ENCODE data around the gene CCHCR1.

Gene CCHCR1

DNA sequence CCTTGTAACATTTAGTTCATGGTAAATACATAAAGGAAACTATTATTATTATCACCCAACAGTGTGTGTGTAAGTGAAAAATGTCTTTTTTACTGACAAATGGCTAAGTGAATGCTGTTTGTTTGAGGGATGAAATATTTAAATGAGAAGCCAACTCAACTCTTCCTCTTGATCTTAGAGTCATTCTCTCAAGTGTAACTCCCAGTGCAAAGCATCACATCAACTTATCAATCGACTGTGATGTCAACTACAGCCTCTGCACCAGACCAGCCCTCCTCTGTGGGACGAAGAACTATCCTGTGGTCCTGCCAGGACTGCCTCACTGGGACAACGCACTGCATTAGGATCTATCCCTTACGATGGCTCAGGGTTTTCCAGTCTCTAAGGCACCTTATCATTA is 50.5 kb downstream of the CCHCR1 start:
- no peak for DNase-seq (ENCODE audit: low read depth)

DNA sequence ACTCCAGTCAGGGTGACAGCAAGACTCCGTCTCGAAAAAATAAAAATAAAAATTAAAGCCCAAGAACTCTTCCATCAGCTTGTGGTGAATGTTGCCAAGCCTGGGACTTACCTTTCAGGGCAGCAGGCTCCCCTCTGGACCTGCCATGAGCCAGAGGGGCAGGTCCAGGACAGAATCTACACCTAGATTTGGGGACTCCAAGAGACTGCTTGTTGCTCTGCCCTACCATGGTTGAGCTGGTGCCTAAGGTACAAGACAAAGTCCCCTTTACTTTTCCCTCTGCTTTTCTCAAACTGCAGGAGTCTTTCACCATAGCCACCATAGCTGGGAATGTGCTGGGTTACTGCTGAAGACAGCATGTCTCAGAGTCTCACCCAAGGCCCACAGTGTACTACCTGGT is 54.5 kb downstream of the CCHCR1 start:
- no peak for DNase-seq (ENCODE audit: low read depth)

DNA sequence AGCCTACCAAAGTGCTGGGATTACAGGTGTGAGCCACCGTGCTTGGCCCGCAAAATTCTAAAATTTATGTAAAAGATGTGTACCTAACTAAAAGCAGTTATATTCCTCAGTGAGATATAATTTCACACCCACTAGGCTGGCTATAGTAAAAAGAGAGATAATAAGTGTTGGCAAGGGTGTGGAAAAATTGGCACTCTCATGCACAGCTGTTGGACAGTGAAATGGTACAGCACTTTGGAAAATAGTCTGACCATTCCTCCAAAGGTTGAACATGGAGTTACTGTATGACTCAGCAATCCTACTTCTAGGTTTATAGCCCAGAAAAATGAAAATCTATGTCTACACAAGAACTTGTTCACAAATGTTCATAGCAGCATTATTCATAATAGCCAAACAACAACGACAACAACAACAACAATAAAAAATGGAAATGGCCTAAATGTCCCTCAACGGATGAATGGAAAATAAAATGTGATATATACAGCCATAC is 59.1 kb downstream of the CCHCR1 start:
- DNase-seq (ENCODE audit: low read depth), result no peak

DNA sequence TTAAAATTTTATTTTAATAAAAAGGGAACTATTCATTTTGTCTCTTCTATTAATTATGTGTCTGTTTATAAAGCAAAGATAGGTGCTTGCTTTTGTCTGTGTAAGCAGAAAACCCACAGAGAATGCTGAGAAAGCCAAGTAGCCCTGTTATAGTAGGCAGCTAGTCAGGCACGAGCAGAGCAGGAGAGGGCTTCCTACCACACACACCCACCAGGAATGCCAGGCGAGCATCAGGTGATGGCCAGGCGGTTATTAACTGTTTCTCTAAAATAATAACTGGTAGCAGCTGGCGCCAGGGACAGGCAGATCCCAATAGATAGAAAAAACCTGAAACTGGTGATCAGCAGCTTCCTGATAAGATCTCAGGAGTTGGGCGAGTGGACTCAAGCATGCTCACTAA is 60.9 kb downstream of the CCHCR1 start:
- no peak for DNase-seq (ENCODE audit: low read depth)

DNA sequence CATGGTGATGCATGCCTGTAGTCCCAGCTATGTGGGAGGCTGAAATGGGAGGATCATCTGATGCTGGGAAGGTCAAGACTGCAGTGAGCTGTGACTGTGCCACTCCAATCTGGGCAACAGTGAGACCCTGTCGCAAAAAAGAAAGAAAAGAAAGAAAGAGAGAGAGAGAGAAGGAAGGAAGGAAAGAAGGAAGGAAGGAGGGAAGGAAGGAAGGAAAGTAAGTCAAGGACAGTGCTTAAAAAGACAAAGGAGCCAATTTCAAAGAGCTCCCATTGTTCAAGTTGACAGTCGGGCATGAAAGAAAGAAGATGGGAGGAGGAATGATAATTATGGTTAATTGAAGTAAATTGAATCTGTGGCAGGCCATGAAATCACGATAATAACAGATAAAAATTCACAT is 61.4 kb downstream of the CCHCR1 start:
- no peak for DNase-seq (ENCODE audit: low read depth)

DNA sequence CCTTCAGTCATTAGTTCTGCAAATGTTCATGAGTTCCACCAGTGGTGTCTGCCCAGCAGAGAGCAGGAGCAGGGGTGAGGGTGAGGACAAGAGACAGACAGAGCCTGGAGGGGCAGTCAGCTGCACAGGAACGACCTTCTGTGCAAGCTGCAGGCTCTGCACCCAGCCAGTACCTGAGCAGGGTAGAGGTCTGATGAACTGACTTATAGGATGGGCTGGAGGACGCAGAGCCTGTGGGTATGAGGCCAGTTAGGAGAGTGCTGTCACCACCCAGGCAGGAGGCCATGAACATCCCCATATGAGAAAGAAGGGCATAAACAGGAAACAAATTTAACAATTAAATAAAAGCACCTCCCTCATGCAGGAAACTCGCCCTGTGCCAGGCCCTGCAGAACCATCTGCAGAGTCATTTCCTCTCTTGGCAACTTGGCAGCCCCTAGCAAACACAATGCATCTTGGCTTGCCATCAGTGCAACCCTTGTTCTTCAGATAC is 63.2 kb downstream of the CCHCR1 start:
- peak; percentile 10 for DNase-seq (ENCODE audit: low read depth)

DNA sequence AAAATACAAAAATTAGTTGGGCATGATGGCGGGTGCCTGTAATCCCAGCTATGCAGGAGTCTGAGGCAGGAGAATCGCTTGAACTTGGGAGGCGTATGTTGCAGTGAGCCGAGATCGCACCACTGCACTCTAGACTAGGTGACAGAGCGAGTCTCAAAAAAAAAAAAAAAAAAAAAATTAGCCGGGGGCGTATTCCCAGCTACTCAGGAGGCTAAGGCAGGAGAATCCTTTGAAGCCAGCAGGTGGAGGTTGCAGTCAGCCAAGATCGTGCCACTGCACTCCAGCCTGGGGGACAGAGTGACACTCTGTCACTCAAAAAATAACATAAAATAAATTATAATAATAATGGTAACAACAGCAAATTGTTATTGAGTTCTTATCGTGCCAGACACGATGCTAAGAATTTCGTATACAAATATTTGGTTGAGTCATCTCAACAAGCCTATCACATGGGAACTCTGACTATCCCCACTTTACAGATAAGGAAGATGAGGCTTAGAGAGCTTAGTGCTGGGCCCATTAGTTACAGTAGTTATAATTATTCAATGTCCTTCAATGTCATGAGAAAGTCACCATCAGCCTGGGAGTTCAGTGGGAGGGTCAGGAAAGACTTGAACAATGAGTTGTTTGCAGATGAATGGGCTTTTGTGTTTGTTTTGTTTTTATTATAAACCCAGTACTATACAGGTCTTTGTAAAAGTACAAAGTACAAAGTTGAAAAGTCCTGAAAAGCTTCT is 64.7 kb downstream of the CCHCR1 start:
- no peak for DNase-seq (ENCODE audit: low read depth)

All from T follicular helper cell (primary cell).